Activated naive CD4-positive, alpha-beta T cell treated with anti-CD3 and anti-CD28 coated beads, Interleukin-2, amount 50 U/mL, for 72 hours (primary cell): Measurements from ENCODE around the gene NFKB1. TPM values are rescaled to one million over a fixed set of nuclear protein-coding genes. Genes with fewer than 3 reads are reported as not detected.
"Not testable (repeated sequence)": the region's sequence is repeated elsewhere in the genome, so short reads cannot be mapped to it uniquely, and the experiment has no call there.

Source experiments
- ATAC-seq, 2 donors: fragments of 150-1000 bp; cut with Tn5 transposase; 2 replicates each; pipeline ENCODE4 v1.10.0; 2021; ENCODE audit warnings: mild to moderate bottlenecking in 2 of 2, moderate library complexity in 2 of 2
- DNase-seq, 2 donors: peaks; one replicate each; pipeline ENCODE4 v3.0.0; 2021 to 2022; ENCODE audit warnings: low spot score in 2 of 2
- H3K27ac Mint-ChIP-seq, 2 donors: one replicate each; pipeline ENCODE4 v1.8.0; 2022; ENCODE audit warnings: mild to moderate bottlenecking in 2 of 2, mixed read lengths in 2 of 2
- H3K36me3 Mint-ChIP-seq, 2 donors: one replicate each; pipeline ENCODE4 v1.8.0; 2022; ENCODE audit warnings: mixed read lengths in 2 of 2
- H3K9me3 Mint-ChIP-seq, 2 donors: one replicate each; pipeline ENCODE4 v1.8.0; 2022; ENCODE audit warnings: mixed read lengths in 2 of 2
- total RNA-seq, 2 donors: library from RNA; stranded (reverse); gene quantifications; one replicate each; pipeline ENCODE4 v1.2.3, GENCODE V29; 2022

The NFKB1 gene
- total RNA-seq, 2 donors from 2014 or later = 105 to 149 TPM

- H3K27ac Mint-ChIP-seq = no peak overlapping the region
- peaks cover 16 to 47% of the 10 kb centered on the region in 2 donors for H3K36me3 Mint-ChIP-seq
- no peak for ATAC-seq
- no peak for DNase-seq
- no peaks in the 10 kb centered on the region for H3K9me3 Mint-ChIP-seq
Observed at GRCh38 chr4:102567427-102567826, 66.3 kb downstream of the NFKB1 start.

GRCh38 chr4:102569200-102569599 is 68.0 kb downstream of the NFKB1 start:
- H3K36me3 Mint-ChIP-seq = peaks cover 10 to 37% of the 10 kb centered on the region in 2 donors
- H3K27ac Mint-ChIP-seq = no peak overlapping the region
- H3K9me3 Mint-ChIP-seq = no peaks in the 10 kb centered on the region
- DNase-seq (no peak), ATAC-seq (no peak)

- not testable (repeated sequence) for H3K9me3 Mint-ChIP-seq, ATAC-seq, DNase-seq, H3K27ac Mint-ChIP-seq
- H3K36me3 Mint-ChIP-seq = peaks cover 10 to 29% of the 10 kb centered on the region in 2 donors
Observed at GRCh38 chr4:102570211-102570610, 69.1 kb downstream of the NFKB1 start.

- Mint-ChIP-seq H3K9me3 (no peaks in the 10 kb centered on the region), H3K36me3 (peaks cover 11 to 29% of the 10 kb centered on the region in 2 donors), H3K27ac (no peak overlapping the region)
- DNase-seq (no peak), ATAC-seq (no peak)
Observed at GRCh38 chr4:102572452-102572851, 71.3 kb downstream of the NFKB1 start.

- Mint-ChIP-seq H3K36me3 (peaks cover 26 to 33% of the 10 kb centered on the region in 2 donors), H3K27ac (peak overlapping the region in 1 of 2 donors; percentile 6), H3K9me3 (no peaks in the 10 kb centered on the region)
- ATAC-seq (peak; percentile 38 to 74), DNase-seq (no peak)
Observed at GRCh38 chr4:102574317-102574716, 73.2 kb downstream of the NFKB1 start.

- DNase-seq (no peak), ATAC-seq (peak; percentile 52 to 53)
- H3K9me3 Mint-ChIP-seq = no peaks in the 10 kb centered on the region
Observed at GRCh38 chr4:102575369-102576129, 74.4 kb downstream of the NFKB1 start.

GRCh38 chr4:102578270-102578669 is 77.1 kb downstream of the NFKB1 start:
- DNase-seq = no peak
- Mint-ChIP-seq H3K9me3 (no peaks in the 10 kb centered on the region), H3K36me3 (peaks cover 25 to 31% of the 10 kb centered on the region in 2 donors), H3K27ac (peak overlapping the region in 1 of 2 donors; percentile 0)
- no peak for ATAC-seq

More at GRCh38 chr4:102575369-102576129, 74.4 kb downstream of the NFKB1 start:
- peak overlapping the region in 1 of 2 donors; percentile 34 for H3K27ac Mint-ChIP-seq
- peaks cover 21 to 23% of the 10 kb centered on the region in 2 donors for H3K36me3 Mint-ChIP-seq

GRCh38 chr4:102578819-102579218 is 77.7 kb downstream of the NFKB1 start:
- no peak for ATAC-seq

GRCh38 chr4:102579794-102580462 is 78.8 kb downstream of the NFKB1 start:
- DNase-seq = no peak
- Mint-ChIP-seq H3K9me3 (no peaks in the 10 kb centered on the region), H3K27ac (peak overlapping the region; percentile 70 to 84), H3K36me3 (peaks cover 30 to 41% of the 10 kb centered on the region in 2 donors)
- ATAC-seq = peak in 1 of 2 donors; percentile 19

More at GRCh38 chr4:102578819-102579218, 77.7 kb downstream of the NFKB1 start:
- DNase-seq = no peak
- H3K27ac Mint-ChIP-seq = peak overlapping the region in 1 of 2 donors; percentile 0
- no peaks in the 10 kb centered on the region for H3K9me3 Mint-ChIP-seq
- peaks cover 29 to 36% of the 10 kb centered on the region in 2 donors for H3K36me3 Mint-ChIP-seq

GRCh38 chr4:102580463-102580842 is 79.3 kb downstream of the NFKB1 start:
- ATAC-seq (peak; percentile 86 to 91), DNase-seq (no peak)
- Mint-ChIP-seq H3K36me3 (peaks cover 30 to 41% of the 10 kb centered on the region in 2 donors), H3K27ac (peak overlapping the region; percentile 70 to 84), H3K9me3 (no peaks in the 10 kb centered on the region)

- DNase-seq (no peak), ATAC-seq (no peak)
- Mint-ChIP-seq H3K9me3 (no peaks in the 10 kb centered on the region), H3K27ac (no peak overlapping the region), H3K36me3 (peaks cover 15 to 36% of the 10 kb centered on the region in 2 donors)
Observed at GRCh38 chr4:102584091-102584490, 82.9 kb downstream of the NFKB1 start.

- no peak for DNase-seq
- Mint-ChIP-seq H3K9me3 (no peaks in the 10 kb centered on the region), H3K36me3 (peaks cover 26 to 48% of the 10 kb centered on the region in 2 donors), H3K27ac (peak overlapping the region; percentile 62 to 81)
- peak; percentile 44 to 58 for ATAC-seq
Observed at GRCh38 chr4:102585329-102585728, 84.2 kb downstream of the NFKB1 start.

GRCh38 chr4:102586002-102586643 is 85.0 kb downstream of the NFKB1 start:
- Mint-ChIP-seq H3K27ac (peak overlapping the region; percentile 38 to 81), H3K9me3 (no peaks in the 10 kb centered on the region), H3K36me3 (peaks cover 33 to 56% of the 10 kb centered on the region in 2 donors)
- ATAC-seq (peak; percentile 74 to 79), DNase-seq (no peak)

GRCh38 chr4:102586644-102587021 is 85.5 kb downstream of the NFKB1 start:
- Mint-ChIP-seq H3K27ac (peak overlapping the region; percentile 38 to 81), H3K9me3 (no peaks in the 10 kb centered on the region), H3K36me3 (peaks cover 35 to 57% of the 10 kb centered on the region in 2 donors)
- ATAC-seq (peak; percentile 37 to 69), DNase-seq (peak; percentile 38 to 62)

GRCh38 chr4:102589743-102590142 is 88.6 kb downstream of the NFKB1 start:
- Mint-ChIP-seq H3K9me3 (no peaks in the 10 kb centered on the region), H3K27ac (peak overlapping the region in 1 of 2 donors; percentile 75), H3K36me3 (peaks cover 49 to 57% of the 10 kb centered on the region in 2 donors)
- no peak for DNase-seq
- ATAC-seq = no peak

GRCh38 chr4:102592256-102592655 is 91.1 kb downstream of the NFKB1 start:
- peak overlapping the region in 1 of 2 donors; percentile 31 for H3K27ac Mint-ChIP-seq
- DNase-seq = no peak

GRCh38 chr4:102593147-102593546 is 92.0 kb downstream of the NFKB1 start:
- DNase-seq = no peak
- no peaks in the 10 kb centered on the region for H3K9me3 Mint-ChIP-seq

More at GRCh38 chr4:102592256-102592655, 91.1 kb downstream of the NFKB1 start:
- ATAC-seq = no peak
- no peaks in the 10 kb centered on the region for H3K9me3 Mint-ChIP-seq
- peaks cover 60 to 76% of the 10 kb centered on the region in 2 donors for H3K36me3 Mint-ChIP-seq

More at GRCh38 chr4:102593147-102593546, 92.0 kb downstream of the NFKB1 start:
- ATAC-seq = no peak
- Mint-ChIP-seq H3K27ac (peak overlapping the region; percentile 26 to 31), H3K36me3 (peaks cover 65 to 76% of the 10 kb centered on the region in 2 donors)
